Raji (cell line): ENCODE data around the gene SIT1.
A peak's percentile ranks its signal among the peaks of the same experiment; 100 is the strongest.

Experiments used
- POLR2A ChIP-seq: IDR thresholded peaks from 2 replicates; pipeline ENCODE4 v1.6.1; 2011; ENCODE audit warnings: low read depth, low read length, control low read depth; ENCODE audit not compliant: insufficient read depth

SIT1 gene

DNA sequence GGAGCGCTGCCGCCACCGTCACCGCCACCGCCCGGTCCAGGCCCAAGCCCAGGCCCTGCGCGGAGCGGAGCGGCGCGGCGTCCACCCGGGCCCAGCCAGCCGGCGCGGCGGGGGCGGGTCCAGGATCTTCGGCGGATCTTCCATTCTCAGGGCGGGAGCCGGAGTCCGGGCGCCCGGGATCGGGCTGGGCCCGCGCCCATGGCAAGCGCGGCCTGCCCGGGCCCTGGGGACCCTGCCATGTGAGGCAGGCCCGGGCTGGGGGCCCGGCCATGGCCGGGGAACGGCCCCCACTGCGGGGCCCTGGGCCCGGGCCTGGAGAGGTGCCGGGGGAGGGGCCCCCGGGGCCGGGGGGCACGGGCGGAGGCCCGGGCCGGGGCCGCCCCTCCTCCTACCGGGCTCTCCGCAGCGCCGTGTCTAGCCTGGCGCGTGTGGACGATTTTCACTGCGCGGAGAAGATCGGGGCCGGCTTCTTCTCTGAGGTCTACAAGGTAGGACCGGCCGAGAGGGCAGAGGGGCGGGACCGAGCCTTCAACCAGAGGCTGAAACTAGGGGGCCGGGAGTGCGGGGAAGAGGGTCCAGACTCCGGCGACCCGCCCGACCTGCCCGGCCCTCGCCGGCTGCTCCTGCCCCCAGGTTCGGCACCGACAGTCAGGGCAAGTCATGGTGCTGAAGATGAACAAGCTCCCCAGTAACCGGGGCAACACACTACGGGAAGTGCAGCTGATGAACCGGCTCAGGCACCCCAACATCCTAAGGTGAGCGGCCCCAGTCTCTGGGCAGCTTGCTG lies 45.2 kb downstream of the SIT1 start:
- TF ChIP-seq POLR2A: no peak

DNA sequence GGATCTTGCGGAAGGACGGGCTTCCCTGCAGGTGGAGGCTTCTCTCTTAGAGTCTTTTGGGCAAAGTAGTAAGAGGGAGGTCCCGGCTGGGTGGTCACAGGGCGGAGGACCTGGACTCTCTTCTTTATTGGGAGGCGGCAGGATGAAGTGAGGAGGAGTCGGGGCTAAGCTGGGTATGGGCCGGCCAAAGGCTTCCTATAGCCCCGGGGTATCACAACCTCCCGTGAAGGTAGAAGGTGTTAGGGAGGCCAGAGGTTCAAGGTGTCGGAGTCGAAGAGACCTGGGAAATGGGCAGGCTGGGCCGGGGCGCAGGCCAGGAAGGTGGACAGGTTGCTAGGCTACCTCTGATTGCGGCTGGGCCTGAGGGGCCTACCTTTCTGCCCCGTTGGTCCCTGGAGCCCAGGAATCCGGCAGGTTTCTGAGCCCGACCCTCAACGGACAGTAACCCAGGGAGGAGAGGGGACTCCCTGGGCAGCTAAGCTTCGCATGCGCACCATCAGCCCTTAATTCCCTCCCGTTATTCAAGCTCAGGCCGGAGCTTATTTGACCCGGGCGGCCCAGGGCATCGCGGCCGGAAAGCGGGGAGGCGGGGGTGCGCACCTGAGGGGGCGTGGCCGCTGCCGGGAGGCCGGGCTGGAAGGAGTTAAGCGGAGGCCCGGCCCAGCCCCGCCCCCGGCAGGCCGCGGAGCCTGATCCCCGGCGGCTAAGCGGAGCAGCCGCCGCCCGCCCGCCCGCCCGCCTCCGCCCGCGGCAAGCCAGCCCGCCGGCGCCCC lies 46.0 kb downstream of the SIT1 start, which contains the start of gene TESK1:
Gene TESK1, plus strand, starts transcription at position 685 of the 773 bp plus-strand sequence. CDS start 358 bp downstream, outside the sequence.
- TF ChIP-seq POLR2A: peak; percentile 59; the same call in 1 of the 2 replicates

DNA sequence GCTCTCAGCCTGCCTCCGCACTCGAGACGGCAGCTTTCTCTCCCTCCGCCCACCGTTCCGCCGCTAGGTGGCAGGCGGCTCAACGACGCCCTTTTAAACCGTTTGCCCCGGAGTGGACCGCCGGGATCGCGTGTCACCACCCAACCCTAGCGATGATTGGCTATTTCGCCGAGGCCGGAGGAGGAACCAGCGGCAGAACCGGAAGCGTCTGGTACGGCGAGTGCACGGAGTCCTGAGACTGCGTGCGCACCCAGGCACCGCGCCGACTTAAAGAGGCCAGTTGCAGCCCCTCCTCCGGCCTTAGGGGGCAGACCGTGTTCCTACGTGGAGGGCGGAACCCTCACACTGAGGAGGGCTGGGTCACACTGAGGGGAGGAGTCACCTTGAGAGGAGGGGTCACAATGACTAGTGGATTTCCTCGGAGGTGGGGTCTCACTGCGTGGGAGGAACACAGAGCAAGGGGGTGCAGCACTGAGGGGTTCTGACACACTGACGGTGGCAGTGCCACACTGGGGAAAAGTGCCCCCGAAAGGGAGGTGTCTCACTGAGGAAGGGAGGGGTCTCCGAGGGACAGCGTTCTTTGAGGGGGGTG lies 46.6 kb downstream of the SIT1 start:
- TF ChIP-seq POLR2A: peak; percentile 78

DNA sequence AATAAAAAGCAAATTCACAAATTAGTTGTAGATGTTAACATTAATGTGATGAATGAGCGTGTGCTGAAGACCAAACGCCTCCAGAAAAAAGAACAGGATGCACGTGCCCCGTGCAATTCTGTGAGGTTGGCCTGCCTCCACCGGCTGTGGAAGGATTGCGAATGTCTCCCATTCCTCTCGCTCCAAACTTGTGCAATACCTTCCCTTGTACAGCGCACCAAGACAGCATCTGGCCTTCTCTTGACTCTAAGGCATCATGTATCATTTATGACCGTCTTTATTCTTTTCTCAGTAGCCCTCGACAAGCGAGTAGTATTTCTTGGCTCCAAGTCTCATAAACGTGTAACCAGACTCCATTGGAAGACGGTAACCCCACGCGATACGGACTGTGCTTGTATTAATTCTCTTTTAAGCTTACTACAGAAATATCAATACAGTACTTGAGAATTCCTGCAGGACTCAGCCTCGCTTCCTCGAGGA lies 47.2 kb downstream of the SIT1 start:
- no peak for TF ChIP-seq POLR2A

DNA sequence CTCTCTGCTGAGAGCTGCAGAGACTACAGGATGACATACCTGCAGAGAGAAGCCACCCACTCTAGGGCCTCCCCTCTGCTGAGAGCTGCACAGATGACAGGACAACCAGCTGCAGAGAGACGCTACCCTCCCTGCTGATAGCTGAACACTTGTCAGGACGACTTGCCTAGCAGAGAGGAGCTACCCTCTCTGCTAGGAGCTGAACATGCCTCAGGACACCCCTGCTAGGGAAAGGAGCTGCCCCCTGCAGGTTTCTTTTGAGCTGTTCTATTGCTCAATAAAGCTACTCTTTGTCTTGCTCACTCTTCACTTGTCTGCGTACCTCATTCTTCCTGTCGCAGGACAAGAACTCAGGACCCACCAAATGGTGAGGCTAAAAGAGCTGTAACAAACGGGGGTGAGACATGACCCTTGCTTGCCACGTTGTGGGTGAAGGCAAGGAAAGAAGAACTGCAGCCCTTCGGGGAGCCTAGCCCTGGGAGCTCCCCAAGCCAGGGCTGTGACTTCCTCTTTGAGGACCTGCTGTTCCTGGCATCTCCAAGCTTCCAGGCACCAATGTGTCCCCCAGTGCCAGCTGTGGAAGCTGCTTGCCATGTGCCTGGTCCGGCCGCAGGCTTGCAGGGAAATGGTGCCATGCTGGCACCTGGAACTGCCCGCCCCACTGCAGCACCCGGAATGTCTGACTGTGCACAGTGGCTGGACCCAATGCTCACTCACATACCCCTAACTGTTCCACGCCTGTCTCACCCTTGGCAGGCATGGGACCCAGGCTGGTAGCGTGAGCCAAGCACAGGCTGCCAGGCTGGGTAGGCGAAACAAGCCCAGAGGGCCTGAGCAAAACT lies 50.7 kb downstream of the SIT1 start:
- no peak for TF ChIP-seq POLR2A
